OCI-LY3 (cell line): ENCODE results near the gene FKBP9.

ENCODE experiments used
- EZH2phosphoT487 ChIP-seq: fragments of 200-600 bp; shearing (Covaris generic); IDR thresholded peaks from 2 replicates; pipeline ENCODE4 v1.6.1; 2018; ENCODE audit warnings: antibody characterized with exemption, mixed run types, low read depth
- TF ChIP-seq, protein P1 (sequence below): fragments of 200-600, 300-600 bp; sonication (generic); IDR thresholded peaks from 2 replicates; pipeline ENCODE4 v1.5.1; 2014; ENCODE audit warnings: antibody characterized with exemption, low read length, low read depth

DNA sequence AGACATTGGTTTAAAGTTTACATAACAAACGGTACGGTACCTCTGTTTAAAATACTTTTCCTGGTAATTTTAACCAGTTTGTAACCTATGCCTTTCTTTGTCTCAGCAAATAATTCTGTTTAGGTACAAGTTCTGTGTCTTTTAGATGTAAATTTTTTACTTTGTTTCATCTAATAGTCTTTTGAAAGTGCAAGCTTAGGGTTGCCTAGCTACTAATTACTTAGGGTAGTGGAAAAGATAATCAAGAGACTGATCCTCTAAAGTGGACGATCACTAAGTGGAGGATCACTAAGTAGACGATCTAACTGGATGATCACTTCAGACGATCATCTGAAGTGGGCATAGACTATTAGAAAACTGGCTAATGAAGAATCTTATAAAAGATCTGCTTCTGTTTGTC, 16.1 kb upstream of the FKBP9 start:
- TF ChIP-seq, protein P1, sequence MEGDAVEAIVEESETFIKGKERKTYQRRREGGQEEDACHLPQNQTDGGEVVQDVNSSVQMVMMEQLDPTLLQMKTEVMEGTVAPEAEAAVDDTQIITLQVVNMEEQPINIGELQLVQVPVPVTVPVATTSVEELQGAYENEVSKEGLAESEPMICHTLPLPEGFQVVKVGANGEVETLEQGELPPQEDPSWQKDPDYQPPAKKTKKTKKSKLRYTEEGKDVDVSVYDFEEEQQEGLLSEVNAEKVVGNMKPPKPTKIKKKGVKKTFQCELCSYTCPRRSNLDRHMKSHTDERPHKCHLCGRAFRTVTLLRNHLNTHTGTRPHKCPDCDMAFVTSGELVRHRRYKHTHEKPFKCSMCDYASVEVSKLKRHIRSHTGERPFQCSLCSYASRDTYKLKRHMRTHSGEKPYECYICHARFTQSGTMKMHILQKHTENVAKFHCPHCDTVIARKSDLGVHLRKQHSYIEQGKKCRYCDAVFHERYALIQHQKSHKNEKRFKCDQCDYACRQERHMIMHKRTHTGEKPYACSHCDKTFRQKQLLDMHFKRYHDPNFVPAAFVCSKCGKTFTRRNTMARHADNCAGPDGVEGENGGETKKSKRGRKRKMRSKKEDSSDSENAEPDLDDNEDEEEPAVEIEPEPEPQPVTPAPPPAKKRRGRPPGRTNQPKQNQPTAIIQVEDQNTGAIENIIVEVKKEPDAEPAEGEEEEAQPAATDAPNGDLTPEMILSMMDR, result no peak
- no peak for TF ChIP-seq EZH2phosphoT487
